ENCODE data around the gene PRDM9. TPM values are rescaled to one million over a fixed set of nuclear protein-coding genes. Genes with fewer than 3 reads are reported as not detected.

PRDM9 gene
- total RNA-seq, 2 experiments from 2014 or later, result not detected

DNA sequence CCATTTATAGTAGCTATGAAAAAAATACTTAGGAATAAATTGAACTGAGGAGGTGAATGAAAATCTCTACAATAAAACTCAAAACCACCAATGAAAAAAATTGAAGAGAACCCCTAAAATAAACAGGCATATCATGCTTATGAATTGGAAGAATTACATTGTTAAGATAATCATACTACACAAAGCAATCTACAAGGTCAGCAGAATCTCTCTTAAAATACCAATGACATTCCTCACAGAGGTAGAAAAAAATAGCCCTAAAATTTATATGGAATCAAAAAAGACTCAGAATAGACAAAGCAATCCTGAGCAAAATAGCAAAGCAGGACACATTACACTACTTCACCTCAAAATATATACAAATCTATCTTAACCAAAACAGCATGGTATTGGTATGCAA lies 23.2 kb downstream of the PRDM9 start:
- H3K27me3 Mint-ChIP-seq, result no peaks in the 10 kb centered on the region
- DNase-seq, result no peak
- ChIA-PET POLR2A (no interaction called here), CTCF (no interaction called here)
- no peaks in the 10 kb centered on the region for H3K4me1 Mint-ChIP-seq
- no peak overlapping the region for H3K4me3 Mint-ChIP-seq
- ATAC-seq, result no peak
- peaks cover 4% of the 10 kb centered on the region for H3K9me3 Mint-ChIP-seq (ENCODE audit: low read depth)
- intact Hi-C loops (cut with DNase I, micrococcal nuclease), result no loop called here
- no peak overlapping the region for H3K27ac Mint-ChIP-seq
- no peaks in the 10 kb centered on the region for H3K36me3 Mint-ChIP-seq (ENCODE audit: low read depth)

DNA sequence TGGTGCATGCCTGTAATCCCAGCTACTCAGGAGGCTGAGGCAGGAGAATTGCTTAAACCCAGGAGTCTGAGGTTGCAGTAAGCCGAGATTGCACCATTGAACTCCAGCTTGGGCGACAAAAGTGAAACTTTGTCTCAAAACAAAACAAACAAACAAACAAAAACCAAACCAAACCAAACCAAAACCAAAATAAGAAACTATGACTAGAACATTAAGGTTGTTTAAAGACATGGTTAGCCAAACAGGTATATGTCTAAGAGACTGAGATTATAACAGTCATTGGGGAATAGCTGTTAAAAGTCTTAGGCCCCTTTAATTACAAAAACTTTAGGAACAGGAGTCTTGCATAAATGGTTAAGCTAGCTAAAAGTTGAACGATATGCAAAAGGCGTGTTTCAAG lies 63.6 kb downstream of the PRDM9 start:
- Mint-ChIP-seq H3K27ac (no peak overlapping the region), H3K4me1 (no peaks in the 10 kb centered on the region), H3K36me3 (ENCODE audit: low read depth) (no peaks in the 10 kb centered on the region), H3K4me3 (no peak overlapping the region), H3K27me3 (no peaks in the 10 kb centered on the region), H3K9me3 (ENCODE audit: low read depth) (peaks cover 4% of the 10 kb centered on the region)
- ChIA-PET CTCF (no interaction called here), POLR2A (no interaction called here)
- intact Hi-C loops (cut with DNase I, micrococcal nuclease), result no loop called here
- ATAC-seq (no peak), DNase-seq (no peak)
